DMS53 treated with DMSO at 0.1 percent for 48 hours (cell line): ENCODE data around the gene SLCO3A1.
"Not testable (repeated sequence)": the region's sequence is repeated elsewhere in the genome, so short reads cannot be mapped to it uniquely, and the experiment has no call there.

Experiments used
- DNase-seq: peaks from one replicate; lab custom pipeline; 2025; ENCODE audit not compliant: unreplicated experiment; lab: John Stamatoyannopoulos, UW

SLCO3A1 gene

DNA sequence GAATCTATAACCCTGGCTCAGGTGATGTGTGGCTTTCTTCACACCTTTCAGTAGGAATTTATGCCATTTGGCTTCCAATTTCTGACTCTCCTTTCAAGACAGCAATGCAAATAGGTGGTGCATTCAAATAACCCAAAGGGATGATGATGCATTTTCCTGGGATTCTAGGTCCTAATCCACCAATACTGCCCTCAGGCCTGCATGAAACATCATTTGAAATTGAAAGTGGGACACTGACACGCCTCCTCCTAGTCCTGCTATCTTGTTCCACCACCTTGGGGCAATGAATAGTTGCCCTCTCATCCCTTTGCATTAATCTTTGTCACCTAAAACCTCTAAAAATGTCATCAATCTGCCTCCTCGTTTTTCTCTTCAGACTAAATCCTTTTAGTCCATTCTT, 341.7 kb downstream of the SLCO3A1 start:
- no peak for DNase-seq

DNA sequence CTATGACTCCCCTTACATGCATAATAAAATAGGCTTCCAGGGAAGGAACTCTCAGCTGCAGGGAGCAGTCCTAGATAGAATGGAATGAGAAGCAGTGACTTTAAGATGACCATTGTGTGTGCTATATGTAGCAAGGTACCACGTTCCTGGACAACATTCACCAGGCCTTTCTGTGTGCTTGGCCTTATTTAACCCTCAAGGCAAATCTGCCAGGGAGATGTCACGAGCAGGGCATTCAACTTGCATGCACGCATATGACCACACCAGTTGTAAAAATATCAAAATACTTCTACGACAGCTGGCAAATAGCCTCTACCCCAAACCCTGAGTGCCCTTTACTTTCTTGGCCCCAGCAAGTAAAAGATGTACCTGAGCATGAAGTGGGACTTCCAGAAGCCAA, 342.8 kb downstream of the SLCO3A1 start:
- no peak for DNase-seq

DNA sequence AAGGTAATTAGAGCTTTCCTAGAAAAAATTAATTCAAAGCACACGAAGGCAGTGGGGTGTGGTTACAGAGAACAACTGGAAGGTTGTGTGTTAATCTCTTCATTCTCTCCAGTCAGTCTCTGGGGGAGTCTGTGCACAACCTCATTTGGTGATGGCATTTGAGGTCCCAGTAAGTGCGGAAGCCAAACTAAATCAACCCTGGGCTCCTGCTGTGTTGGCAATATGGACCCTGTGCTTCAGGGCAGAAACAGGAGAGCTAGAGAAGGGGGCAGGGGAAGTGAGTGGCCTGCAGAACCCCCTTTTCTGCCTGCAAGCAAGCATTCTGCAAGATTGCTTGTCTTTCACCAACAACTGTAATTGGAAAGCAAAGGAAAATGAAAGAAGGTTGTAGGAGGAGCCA, 344.2 kb downstream of the SLCO3A1 start:
- DNase-seq, result no peak

- no peak for DNase-seq
Observed at GRCh38 chr15:92200891-92201290, 347.4 kb downstream of the SLCO3A1 start.

DNA sequence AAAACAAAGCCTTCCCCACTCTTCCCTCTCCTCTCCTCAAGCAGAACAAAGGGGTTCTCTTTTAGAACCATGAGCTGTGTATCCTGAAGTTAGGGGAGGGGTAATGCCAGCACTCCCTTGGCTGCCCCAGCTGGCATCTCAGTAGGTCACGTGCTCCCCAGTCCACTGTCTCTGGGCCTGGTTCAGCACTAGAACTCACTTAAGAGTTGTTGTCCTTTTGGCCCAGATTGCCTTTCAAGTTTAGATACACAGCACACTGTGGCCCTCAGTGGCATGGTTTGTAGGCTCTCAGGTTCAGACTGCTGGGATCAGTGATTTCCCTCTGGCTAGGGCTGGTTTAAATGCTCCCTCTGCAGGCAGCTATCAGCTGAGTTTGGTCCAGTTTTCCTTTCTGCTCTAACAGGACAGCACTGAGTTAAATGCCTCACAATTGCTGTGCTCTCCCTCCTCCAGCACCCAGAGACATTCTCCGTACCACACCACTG, 351.8 kb downstream of the SLCO3A1 start:
- no peak for DNase-seq

- not testable (repeated sequence) for DNase-seq
Observed at GRCh38 chr15:92207601-92208000, 354.1 kb downstream of the SLCO3A1 start.
